HepG2 (cell line): ENCODE data around the gene DBN1. TPM values are rescaled to one million over a fixed set of nuclear protein-coding genes. Genes with fewer than 3 reads are reported as not detected.

Experiments used
- ATAC-seq: fragments of 200-7000 bp; cut with Tn5 transposase; 3 replicates; pipeline ENCODE4 v1.9.1; 2020; ENCODE audit warnings: mild to moderate bottlenecking, moderate library complexity
- BruUV-seq: library from RNA; stranded (reverse); fragments of 400-500 nt; replicated peaks from 2 replicates; lab custom pipeline; 2021; lab: Mats Ljungman, UMichigan
- CTCF ChIA-PET: fragments of 300-600 bp; formaldehyde crosslinking; extraction: SDS; loops from one replicate; lab custom pipeline; 2021; ENCODE audit warnings: low total read pairs, inconsistent platforms, low intra/inter-chr PET ratio; lab: Yijun Ruan, JAX
- POLR2A ChIA-PET: fragments of 350-600 bp; sonication (Branson Sonifier 250); formaldehyde crosslinking; loops from one replicate; lab custom pipeline; 2020; ENCODE audit warnings: antibody characterized with exemption, inconsistent platforms; lab: Yijun Ruan, JAX
- DNase-seq: peaks from one replicate; pipeline ENCODE4 v3.0.0-alpha.2; 2015; ENCODE audit warnings: low spot score
- FAIRE-seq: peaks from 3 replicates; lab custom pipeline; 2011; peaks lifted over from hg19 to GRCh38; lab: Jason Lieb, UNC
- H2AFZ ChIP-seq: one replicate; pipeline ENCODE4 v1.6.1; 2011; ENCODE audit warnings: low read length, inconsistent platforms
- H3K27ac ChIP-seq: fragments of 300-600 bp; 3 replicates; pipeline ENCODE4 v1.8.0; 2011; ENCODE audit warnings: mixed run types, mild to moderate bottlenecking, mixed read lengths, low read length, inconsistent platforms; ENCODE audit not compliant: insufficient read depth; ENCODE audit errors: extremely low read length
- H3K27me3 ChIP-seq, 2 experiments: fragments of 200-600 bp in 1 of 2; 2 replicates in 1 of 2; 3 replicates in 1 of 2; pipeline versions ENCODE4 v1.6.0 to v1.8.0; 2011; ENCODE audit warnings: low read length in 2 of 2, mild to moderate bottlenecking in 2 of 2, moderate library complexity in 2 of 2, inconsistent platforms in 1 of 2; ENCODE audit not compliant: insufficient read depth in 2 of 2, control insufficient read depth in 1 of 2
- H3K36me3 ChIP-seq, 2 experiments: fragments of 200-600 bp in 1 of 2; replicated peaks in 1 of 2; 2 replicates in 1 of 2; 3 replicates in 1 of 2; pipeline versions ENCODE4 v1.5.1 to v1.8.0; 2011; ENCODE audit warnings: low read length in 2 of 2, inconsistent platforms in 1 of 2; ENCODE audit not compliant: insufficient read depth in 2 of 2, control insufficient read depth in 1 of 2
- H3K4me1 ChIP-seq: 2 replicates; pipeline ENCODE4 v1.5.1; 2012; ENCODE audit warnings: low read length, inconsistent platforms; ENCODE audit not compliant: insufficient read depth
- H3K4me2 ChIP-seq: 2 replicates; pipeline ENCODE4 v1.6.0; 2011; ENCODE audit warnings: low read depth, low read length, inconsistent platforms
- H3K4me3 ChIP-seq, 3 experiments: fragments of 200-600 bp in 1 of 3; sonication (generic), shearing (Covaris generic) in 1 of 3; replicated peaks in 1 of 3; 2 replicates each; pipeline ENCODE4 v1.5.1; 2011 to 2016; ENCODE audit warnings: low read length in 3 of 3, inconsistent platforms in 2 of 3, low read depth in 2 of 3, mild to moderate bottlenecking in 2 of 3, control low read depth in 1 of 3, mixed read lengths in 1 of 3; ENCODE audit not compliant: insufficient read depth in 1 of 3
- H3K79me2 ChIP-seq: one replicate; pipeline ENCODE4 v1.6.1; 2011; ENCODE audit warnings: low read length, inconsistent platforms; ENCODE audit not compliant: insufficient read depth
- H3K9ac ChIP-seq: 2 replicates; pipeline ENCODE4 v1.6.0; 2011; ENCODE audit warnings: mild to moderate bottlenecking, low read depth, low read length, inconsistent platforms; ENCODE audit not compliant: insufficient read depth
- H3K9me3 ChIP-seq: 2 replicates; pipeline ENCODE4 v1.5.1; 2012; ENCODE audit warnings: mild to moderate bottlenecking, low read length
- H4K20me1 ChIP-seq: 2 replicates; pipeline ENCODE4 v1.6.0; 2011; ENCODE audit warnings: inconsistent platforms, mild to moderate bottlenecking, low read length, moderate library complexity; ENCODE audit not compliant: insufficient read depth
- ZNF407 ChIP-seq: sonication (generic); formaldehyde crosslinking; IDR thresholded peaks from one replicate; pipeline ENCODE4 v1.5.1; 2020; ENCODE audit warnings: mild to moderate bottlenecking, missing genetic modification reagents; ENCODE audit errors: not compliant biosample characterization
- WGBS: methylation state at CpG from one replicate; pipeline ENCODE4 v1.1.6; 2017; ENCODE audit warnings: low lambda C conversion rate; 5-methylcytosine and 5-hydroxymethylcytosine counted together
- in situ Hi-C: cut with HindIII; loops from 2 replicates; pipeline ENCODE4 v1.10.0; 2017; ENCODE audit warnings: low pct_unique_long_range_greater_than_20kb; ENCODE audit not compliant: extremely low pct_ligation_motif_present
- intact Hi-C: fragments of 100-400 bp; cut with micrococcal nuclease; formaldehyde crosslinking; loops from one replicate; pipeline ENCODE4 v1.10.0; 2022; ENCODE audit not compliant: unreplicated experiment
- polyA plus RNA-seq, 8 experiments: library from polyadenylated mRNA; depleted of rRNA in 3 of 8; stranded (reverse) in 7 of 8; unstranded in 1 of 8; fragments of >200 nt; fragmentation: Illumina TruSeq in 4 of 8; extraction: Trizol in 4 of 8; gene quantifications; 2 replicates each; pipeline versions ENCODE4 v1.2.1 to v1.2.3, GENCODE V29; 2011 to 2016; ENCODE audit warnings: low read depth in 4 of 8, missing spikeins in 1 of 8, mixed read lengths in 1 of 8; ENCODE audit not compliant: insufficient read depth in 1 of 8
- total RNA-seq, 5 experiments: library from RNA; depleted of rRNA; stranded (reverse); fragments of >200 nt; fragmentation: Illumina TruSeq; extraction: Trizol; gene quantifications; 2 replicates each; pipeline ENCODE4 v1.2.3, GENCODE V29; 2016; ENCODE audit warnings: low read depth in 1 of 5
- TF ChIP-seq, protein P1 (sequence below), 2 experiments: sonication (generic) in 1 of 2; formaldehyde crosslinking in 1 of 2; IDR thresholded peaks; 2 replicates each; pipeline versions ENCODE4 v1.4.0 to v1.6.1; 2016 to 2020; ENCODE audit warnings: borderline replicate concordance in 1 of 2, low read depth in 1 of 2, mild to moderate bottlenecking in 1 of 2, missing genetic modification reagents in 1 of 2

DBN1 gene
- total and polyA plus RNA-seq, 2 of the 13 experiments (the other 11 are each of a cell fraction or from before 2014, with no cell fraction given) = 27.0 to 37.3 TPM

- FAIRE-seq = no peak
These were observed 35.4 kb upstream of the DBN1 start for GRCh38 chr5:177508837-177509236.

More at GRCh38 chr5:177508837-177509236, 35.4 kb upstream of the DBN1 start:
- in situ Hi-C loops = no loop called here
- BruUV-seq = no TSS peak
- CTCF ChIA-PET = no interaction called here
- no peak overlapping the region for H3K4me2 ChIP-seq
- ATAC-seq = no peak
- no peak overlapping the region for H3K4me3 ChIP-seq
- TF ChIP-seq ZNF407 (CRISPR knock-in tag) = no peak
- TF ChIP-seq, protein P1, sequence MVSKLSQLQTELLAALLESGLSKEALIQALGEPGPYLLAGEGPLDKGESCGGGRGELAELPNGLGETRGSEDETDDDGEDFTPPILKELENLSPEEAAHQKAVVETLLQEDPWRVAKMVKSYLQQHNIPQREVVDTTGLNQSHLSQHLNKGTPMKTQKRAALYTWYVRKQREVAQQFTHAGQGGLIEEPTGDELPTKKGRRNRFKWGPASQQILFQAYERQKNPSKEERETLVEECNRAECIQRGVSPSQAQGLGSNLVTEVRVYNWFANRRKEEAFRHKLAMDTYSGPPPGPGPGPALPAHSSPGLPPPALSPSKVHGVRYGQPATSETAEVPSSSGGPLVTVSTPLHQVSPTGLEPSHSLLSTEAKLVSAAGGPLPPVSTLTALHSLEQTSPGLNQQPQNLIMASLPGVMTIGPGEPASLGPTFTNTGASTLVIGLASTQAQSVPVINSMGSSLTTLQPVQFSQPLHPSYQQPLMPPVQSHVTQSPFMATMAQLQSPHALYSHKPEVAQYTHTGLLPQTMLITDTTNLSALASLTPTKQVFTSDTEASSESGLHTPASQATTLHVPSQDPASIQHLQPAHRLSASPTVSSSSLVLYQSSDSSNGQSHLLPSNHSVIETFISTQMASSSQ (IDR thresholded peaks at IDR 0.05; ENCODE audit: low read depth) = no peak
- TF ChIP-seq, protein P1 (CRISPR knock-in tag; IDR thresholded peaks at IDR 0.05; ENCODE audit: borderline replicate concordance) = no peak
- no peaks in the 10 kb centered on the region for H4K20me1 ChIP-seq
- H3K36me3 ChIP-seq = peaks cover 18 to 37% of the 10 kb centered on the region in 2 experiments; a peak in 4 of 5 replicates
- no peak overlapping the region for H3K9ac ChIP-seq
- H2AFZ ChIP-seq = no peak overlapping the region
- no peak for DNase-seq
- no peaks in the 10 kb centered on the region for H3K9me3 ChIP-seq
- H3K27ac ChIP-seq = no peak overlapping the region
- peaks cover 2% of the 10 kb centered on the region for H3K4me1 ChIP-seq
- 81% methylated on average over 4 of the region's 8 CpGs for WGBS
- H3K27me3 ChIP-seq = no peaks in the 10 kb centered on the region
- no peaks in the 10 kb centered on the region for H3K79me2 ChIP-seq
- POLR2A ChIA-PET = interaction anchor here (2.1 kb wide), 1 partner anchor 13 kb away, joined by 5 read pairs; no protein-coding TSS in a partner anchor
- intact Hi-C loops = no loop called here
